Neutrophil (primary cell): ENCODE results near the gene ARID5A.

Experiments used
- H3K27ac ChIP-seq: fragments of 200-600 bp; sonication (generic); 2 replicates; pipeline ENCODE4 v1.5.1; 2016; ENCODE audit warnings: mild to moderate bottlenecking, moderate library complexity
- H3K27me3 ChIP-seq: fragments of 200-600 bp; sonication (generic); 2 replicates; pipeline ENCODE4 v1.6.0; 2016; ENCODE audit warnings: mild to moderate bottlenecking
- H3K36me3 ChIP-seq: fragments of 200-600 bp; sonication (generic); 2 replicates; pipeline ENCODE4 v1.5.1; 2017
- H3K4me1 ChIP-seq, 2 experiments: fragments of 200-600 bp in 1 of 2; sonication (generic) in 1 of 2; 1 replicate in 1 of 2; 2 replicates in 1 of 2; pipeline versions ENCODE4 v1.5.1 to v1.6.1; 2013 to 2016; ENCODE audit warnings: low read depth in 1 of 2, low read length in 1 of 2, mild to moderate bottlenecking in 1 of 2, moderate library complexity in 1 of 2; ENCODE audit not compliant: control insufficient read depth in 1 of 2, insufficient read depth in 1 of 2
- H3K4me3 ChIP-seq, 2 experiments: fragments of 200-600 bp in 1 of 2; sonication (generic) in 1 of 2; 1 replicate in 1 of 2; 2 replicates in 1 of 2; pipeline ENCODE4 v1.5.1; 2013 to 2016; ENCODE audit warnings: low read depth in 1 of 2, low read length in 1 of 2, mild to moderate bottlenecking in 1 of 2, moderate library complexity in 1 of 2
- H3K9me3 ChIP-seq: fragments of 200-600 bp; sonication (generic); 2 replicates; pipeline ENCODE4 v1.5.1; 2016
- CTCF ChIP-seq: fragments of 200-600 bp; sonication (generic); IDR thresholded peaks from 2 replicates; pipeline ENCODE4 v1.5.1; 2016; ENCODE audit warnings: antibody characterized with exemption

The ARID5A gene

DNA sequence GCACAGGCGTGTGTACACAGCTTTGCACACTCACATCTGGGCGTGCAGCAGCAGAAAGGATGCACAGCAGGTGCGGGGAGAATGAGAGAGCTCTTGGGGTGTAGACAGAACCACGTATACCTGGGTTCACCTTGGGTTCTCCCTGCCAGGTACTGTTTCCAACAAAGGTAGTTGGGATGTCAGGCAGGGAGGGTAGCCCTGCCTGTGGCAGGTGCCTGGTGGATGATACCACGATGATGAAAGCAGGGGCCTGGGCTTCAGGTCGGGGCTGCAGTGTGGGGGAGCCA, 6.5 kb upstream of the ARID5A start:
- H3K9me3 ChIP-seq: no peaks in the 10 kb centered on the region
- H3K27me3 ChIP-seq: peaks cover 57% of the 10 kb centered on the region
- H3K36me3 ChIP-seq: no peaks in the 10 kb centered on the region
- no peak for TF ChIP-seq CTCF
- peaks cover 61 to 63% of the 10 kb centered on the region in 2 experiments for H3K4me1 ChIP-seq
- no peak overlapping the region for H3K4me3 ChIP-seq
- no peak overlapping the region for H3K27ac ChIP-seq

GRCh38 chr2:96530474-96531357, 5.8 kb upstream of the ARID5A start:
- peaks cover 68% of the 10 kb centered on the region in 2 experiments for H3K4me1 ChIP-seq
- TF ChIP-seq CTCF: no peak
- H3K9me3 ChIP-seq: no peaks in the 10 kb centered on the region
- H3K27ac ChIP-seq: no peak overlapping the region
- peaks cover 53% of the 10 kb centered on the region for H3K27me3 ChIP-seq
- H3K36me3 ChIP-seq: no peaks in the 10 kb centered on the region
- H3K4me3 ChIP-seq: no peak overlapping the region

- Histone ChIP-seq H3K4me1 (peaks cover 73 to 75% of the 10 kb centered on the region in 2 experiments), H3K27ac (no peak overlapping the region), H3K4me3 (no peak overlapping the region), H3K27me3 (peaks cover 47% of the 10 kb centered on the region), H3K36me3 (no peaks in the 10 kb centered on the region), H3K9me3 (no peaks in the 10 kb centered on the region)
- no peak for TF ChIP-seq CTCF
Observed at GRCh38 chr2:96531366-96531765, 5.2 kb upstream of the ARID5A start.

GRCh38 chr2:96531872-96532505, 4.6 kb upstream of the ARID5A start:
- H3K36me3 ChIP-seq: no peaks in the 10 kb centered on the region
- no peaks in the 10 kb centered on the region for H3K9me3 ChIP-seq
- H3K27me3 ChIP-seq: peaks cover 41% of the 10 kb centered on the region
- no peak for TF ChIP-seq CTCF
- H3K4me1 ChIP-seq: peaks cover 73% of the 10 kb centered on the region in 2 experiments
- peak overlapping the region in 1 of 2 experiments; percentile 44 for H3K4me3 ChIP-seq
- no peak overlapping the region for H3K27ac ChIP-seq

DNA sequence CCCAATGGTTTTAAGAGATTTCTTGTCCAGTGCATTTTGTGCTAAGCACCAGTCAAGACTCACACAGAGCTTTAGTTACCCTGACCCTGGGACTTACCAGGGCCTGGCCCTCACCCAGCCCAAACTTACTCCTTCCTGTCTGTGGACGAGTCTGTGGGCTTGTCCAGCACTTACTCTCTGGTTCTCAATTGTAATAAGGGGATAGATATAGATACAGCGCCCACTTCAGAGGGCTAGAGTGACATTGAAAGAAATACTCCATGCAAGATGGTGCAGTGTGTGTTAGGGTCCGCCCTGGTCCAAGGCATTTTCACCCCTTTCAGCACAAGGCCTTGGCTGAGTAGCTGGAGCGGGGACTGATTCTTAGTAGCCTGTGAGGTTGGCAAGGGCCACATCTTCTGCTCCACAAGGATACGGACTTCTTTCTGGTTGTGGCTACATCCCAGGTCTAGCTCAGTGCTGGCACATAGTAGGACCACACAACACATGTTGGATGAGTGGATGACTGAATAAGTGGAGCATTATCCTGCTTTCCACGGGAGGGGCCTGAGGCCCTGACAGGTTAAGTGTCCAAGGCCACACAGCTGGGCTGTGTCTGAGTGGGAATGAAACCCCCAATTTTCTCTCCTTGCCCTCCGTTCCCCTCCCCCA, 3.8 kb upstream of the ARID5A start:
- TF ChIP-seq CTCF: no peak

More for the DNA sequence above, 3.8 kb upstream of the ARID5A start:
- H3K27me3 ChIP-seq: peaks cover 33% of the 10 kb centered on the region
- peak overlapping the region; percentile 83 for H3K27ac ChIP-seq
- peak overlapping the region; percentile 30 to 44 for H3K4me3 ChIP-seq
- no peaks in the 10 kb centered on the region for H3K9me3 ChIP-seq
- peaks cover 65 to 68% of the 10 kb centered on the region in 2 experiments for H3K4me1 ChIP-seq
- no peaks in the 10 kb centered on the region for H3K36me3 ChIP-seq
